Lower leg skin (tissue), 4 donors: ENCODE measurements around the gene CGB8. TPM values are rescaled to one million over a fixed set of nuclear protein-coding genes. Genes with fewer than 3 reads are reported as not detected.
"Not testable (repeated sequence)": the region's sequence is repeated elsewhere in the genome, so short reads cannot be mapped to it uniquely, and the experiment has no call there.

ENCODE experiments used
- DNase-seq, 2 donors: peaks; one replicate each; pipeline ENCODE4 v3.0.0-alpha.2; 2019; ENCODE audit warnings: low spot score in 2 of 2
- H3K4me3 ChIP-seq: fragments of 200-600 bp; sonication (generic); 2 replicates; pipeline ENCODE4 v1.5.1; 2017; ENCODE audit warnings: mild to moderate bottlenecking, low read depth; ENCODE audit not compliant: poor library complexity, severe bottlenecking
- CTCF ChIP-seq, 3 donors: fragments of 450-650 bp; IDR thresholded peaks; one replicate each; pipeline ENCODE4 v1.5.1; 2016; ENCODE audit warnings: antibody characterized with exemption in 3 of 3, mild to moderate bottlenecking in 3 of 3, moderate library complexity in 2 of 3
- POLR2A ChIP-seq, 2 donors: fragments of 450-650 bp; IDR thresholded peaks; one replicate each; pipeline ENCODE4 v1.6.1; 2016 to 2017; ENCODE audit warnings: antibody characterized with exemption in 2 of 2, mild to moderate bottlenecking in 1 of 2, moderate library complexity in 1 of 2
- WGBS, 2 donors: methylation state at CpG; one replicate each; pipeline ENCODE4 v1.1.5; 2018; 5-methylcytosine and 5-hydroxymethylcytosine counted together
- intact Hi-C: fragments of 100-400 bp; cut with DNase I; formaldehyde crosslinking; loops from one replicate; pipeline ENCODE4 v1.15.0; 2023; ENCODE audit warnings: low total_unique reads
- total RNA-seq, 4 donors: library from RNA; depleted of rRNA; stranded (reverse); fragments of >200 nt; gene quantifications; one replicate each; pipeline ENCODE4 v1.1.0, GENCODE V29; 2016

Gene CGB8
- total RNA-seq, 4 donors from 2014 or later, result not detected

- TF ChIP-seq CTCF (IDR thresholded peaks at IDR 0.05) (no peak), POLR2A (IDR thresholded peaks at IDR 0.05) (no peak)
- WGBS, 2 donors, result 94 to 96% methylated on average over 9 of the region's 9 CpGs
- H3K4me3 ChIP-seq, result no peak overlapping the region
- no peak for DNase-seq
- intact Hi-C loops, result no loop called here
Observed at GRCh38 chr19:49022116-49022515, 26.8 kb downstream of the CGB8 start.

- no peak for DNase-seq
- 41% methylated on average over 16 of the region's 16 CpGs for WGBS, 2 donors
- TF ChIP-seq CTCF (IDR thresholded peaks at IDR 0.05) (no peak), POLR2A (IDR thresholded peaks at IDR 0.05) (no peak)
- intact Hi-C loops, result no loop called here
- H3K4me3 ChIP-seq, result no peak overlapping the region
Observed at GRCh38 chr19:49020931-49021895, 27.7 kb downstream of the CGB8 start.

GRCh38 chr19:49020342-49020741 is 28.6 kb downstream of the CGB8 start:
- TF ChIP-seq CTCF (IDR thresholded peaks at IDR 0.05), result no peak
- TF ChIP-seq POLR2A (IDR thresholded peaks at IDR 0.05), result no peak
- intact Hi-C loops, result no loop called here
- no peak for DNase-seq
- WGBS, 2 donors, result 66 to 70% methylated on average over 11 of the region's 11 CpGs
- H3K4me3 ChIP-seq, result no peak overlapping the region

- peak; percentile 62 to 93 for DNase-seq
- intact Hi-C loops, result no loop called here
- WGBS, 2 donors, result 13 to 29% methylated on average over 36 to 41 of the region's 41 CpGs
- TF ChIP-seq CTCF (IDR thresholded peaks at IDR 0.05) (no peak), POLR2A (IDR thresholded peaks at IDR 0.05) (no peak)
- H3K4me3 ChIP-seq, result peak overlapping the region; percentile 7
Observed at GRCh38 chr19:49019242-49019932, 29.5 kb downstream of the CGB8 start.

- intact Hi-C loops, DNase-seq: not testable (repeated sequence)
- H3K4me3 ChIP-seq, result peak overlapping the region; percentile 3
- 1 to 6% methylated on average over 42 to 50 of the region's 50 CpGs for WGBS, 2 donors
Observed at GRCh38 chr19:49018388-49019241, 30.3 kb downstream of the CGB8 start.
